ENCODE data around the gene ST6GALNAC6.

DNA sequence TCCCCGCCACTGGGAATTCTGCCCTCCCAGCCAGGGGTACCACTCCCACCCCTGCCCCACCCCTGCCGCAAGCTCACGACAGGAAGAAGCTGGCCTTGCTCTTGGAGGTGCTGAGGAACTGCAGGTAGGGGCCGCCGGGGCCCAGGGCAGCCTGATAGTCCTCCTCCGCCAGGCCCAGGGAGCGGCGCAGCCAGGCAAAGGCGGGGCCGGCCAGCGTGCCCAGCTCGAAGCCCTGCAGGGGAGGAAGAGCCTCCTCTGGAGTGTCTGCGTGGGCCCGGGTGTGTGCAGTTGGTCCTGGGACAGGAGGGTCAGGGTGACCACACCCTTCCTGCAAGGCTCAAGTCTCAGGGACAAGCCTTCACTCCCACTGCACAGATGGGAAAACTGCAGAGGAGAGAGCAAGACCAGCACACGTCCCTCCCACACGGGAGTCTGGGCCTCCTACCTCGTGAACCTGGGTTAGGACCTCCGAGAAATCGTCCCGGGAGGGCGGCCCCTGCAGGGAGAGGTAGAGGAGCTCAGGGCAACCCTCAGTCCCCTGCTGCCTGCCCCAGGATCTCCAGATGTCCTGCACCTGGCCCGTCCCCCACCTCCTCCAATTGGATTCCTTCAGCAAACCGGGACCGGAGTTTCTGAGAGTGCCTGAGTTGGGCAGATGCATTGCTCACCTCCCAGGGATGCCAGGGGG is 28.7 kb upstream of the ST6GALNAC6 start:
- no peak for TF ChIP-seq CTCF (IDR thresholded peaks at IDR 0.05)
- no peak for TF ChIP-seq POLR2A (IDR thresholded peaks at IDR 0.05)
- TF ChIP-seq EP300 (IDR thresholded peaks at IDR 0.05), result no peak
- TF ChIP-seq POLR2AphosphoS5 (IDR thresholded peaks at IDR 0.05), result no peak

All from sigmoid colon (tissue), 4 donors.